ENCODE data around the gene TNXB. TPM values are rescaled to one million over a fixed set of nuclear protein-coding genes. Genes with fewer than 3 reads are reported as not detected.
"Not testable (repeated sequence)": the region's sequence is repeated elsewhere in the genome, so short reads cannot be mapped to it uniquely, and the experiment has no call there.

The TNXB gene
- total and polyA plus RNA-seq, 4 donors: 21.3 to 117 (median 78.3) TPM

DNA sequence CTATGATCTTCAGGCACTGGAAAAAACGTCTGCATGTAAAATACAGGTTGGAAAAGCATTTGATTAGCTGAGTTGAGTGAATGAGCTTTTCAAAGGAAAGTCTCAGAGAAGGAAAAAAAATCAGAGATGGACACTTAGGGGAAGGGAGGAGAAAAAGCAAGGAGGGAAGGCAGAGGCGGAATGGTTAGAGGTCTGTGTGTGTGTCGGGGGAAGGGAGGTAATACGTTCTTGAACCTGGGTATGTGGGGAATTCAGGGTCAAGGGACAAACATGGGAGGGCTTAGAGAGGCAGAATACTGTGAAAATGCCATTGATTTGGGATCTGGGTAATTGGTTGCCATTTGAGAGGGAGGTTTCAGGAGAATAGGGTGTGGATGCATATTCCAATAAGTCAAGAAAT, 37.5 kb upstream of the TNXB start:
- no peak for DNase-seq
- H3K27me3 ChIP-seq (ENCODE audit: control insufficient read depth in 3 of 3, insufficient read depth in 3 of 3, low read length in 2 of 3): peaks cover 0 to 57% (median 33%) of the 10 kb centered on the region in 3 donors
- 47 to 54% methylated on average over 4 of the region's 4 CpGs for WGBS, 2 donors
- peaks cover 0 to 2% (median 0%) of the 10 kb centered on the region in 4 donors for H3K9me3 ChIP-seq (ENCODE audit: control insufficient read depth in 4 of 4, insufficient read depth in 3 of 4, low read length in 3 of 4)
- TF ChIP-seq, protein P1, sequence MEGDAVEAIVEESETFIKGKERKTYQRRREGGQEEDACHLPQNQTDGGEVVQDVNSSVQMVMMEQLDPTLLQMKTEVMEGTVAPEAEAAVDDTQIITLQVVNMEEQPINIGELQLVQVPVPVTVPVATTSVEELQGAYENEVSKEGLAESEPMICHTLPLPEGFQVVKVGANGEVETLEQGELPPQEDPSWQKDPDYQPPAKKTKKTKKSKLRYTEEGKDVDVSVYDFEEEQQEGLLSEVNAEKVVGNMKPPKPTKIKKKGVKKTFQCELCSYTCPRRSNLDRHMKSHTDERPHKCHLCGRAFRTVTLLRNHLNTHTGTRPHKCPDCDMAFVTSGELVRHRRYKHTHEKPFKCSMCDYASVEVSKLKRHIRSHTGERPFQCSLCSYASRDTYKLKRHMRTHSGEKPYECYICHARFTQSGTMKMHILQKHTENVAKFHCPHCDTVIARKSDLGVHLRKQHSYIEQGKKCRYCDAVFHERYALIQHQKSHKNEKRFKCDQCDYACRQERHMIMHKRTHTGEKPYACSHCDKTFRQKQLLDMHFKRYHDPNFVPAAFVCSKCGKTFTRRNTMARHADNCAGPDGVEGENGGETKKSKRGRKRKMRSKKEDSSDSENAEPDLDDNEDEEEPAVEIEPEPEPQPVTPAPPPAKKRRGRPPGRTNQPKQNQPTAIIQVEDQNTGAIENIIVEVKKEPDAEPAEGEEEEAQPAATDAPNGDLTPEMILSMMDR (IDR thresholded peaks at IDR 0.05; ENCODE audit: control extremely low read depth, extremely low read depth): no peak
- H3K27ac ChIP-seq (ENCODE audit: low read depth in 1 of 2, low read length in 1 of 2): no peak overlapping the region
- no peaks in the 10 kb centered on the region for H3K36me3 ChIP-seq (ENCODE audit: control insufficient read depth in 4 of 4, insufficient read depth in 4 of 4, low read length in 4 of 4)
- H3K4me3 ChIP-seq: no peak overlapping the region
- no peak for ATAC-seq (ENCODE audit: insufficient read depth, low FRiP score)
- no peak overlapping the region for H3K9ac ChIP-seq (ENCODE audit: insufficient read depth in 1 of 2, low read length in 2 of 2)
- H3K4me1 ChIP-seq (ENCODE audit: control insufficient read depth in 5 of 5, insufficient read depth in 5 of 5, low read length in 5 of 5): peaks cover 0 to 12% (median 2%) of the 10 kb centered on the region in 5 donors

DNA sequence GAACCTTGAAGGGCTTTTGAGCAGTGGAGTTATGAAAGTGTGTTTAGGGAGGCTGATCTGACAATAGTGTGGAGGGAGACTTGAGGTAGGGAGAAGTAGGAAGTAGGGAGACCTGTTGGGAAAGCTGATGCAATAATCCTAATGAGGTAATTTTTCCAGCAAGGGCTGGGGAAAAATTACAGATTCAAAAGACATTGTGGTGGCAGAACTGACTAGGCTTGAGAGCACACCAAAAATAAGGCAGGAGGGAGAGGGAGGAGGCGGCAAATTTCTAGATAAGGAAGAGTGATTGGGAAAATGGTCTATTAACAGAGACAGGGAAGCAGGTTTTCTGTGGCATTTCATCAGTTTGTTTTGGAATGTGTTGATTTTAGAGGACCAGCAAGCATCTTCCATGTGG, 37.1 kb upstream of the TNXB start:
- TF ChIP-seq, protein P1 (IDR thresholded peaks at IDR 0.05; ENCODE audit: control extremely low read depth, extremely low read depth): no peak
- H3K4me3 ChIP-seq: no peak overlapping the region
- no peak overlapping the region for H3K27ac ChIP-seq (ENCODE audit: low read depth in 1 of 2, low read length in 1 of 2)
- no peak overlapping the region for H3K9ac ChIP-seq (ENCODE audit: insufficient read depth in 1 of 2, low read length in 2 of 2)
- H3K27me3 ChIP-seq (ENCODE audit: control insufficient read depth in 3 of 3, insufficient read depth in 3 of 3, low read length in 2 of 3): peaks cover 0 to 54% (median 31%) of the 10 kb centered on the region in 3 donors
- WGBS, 2 donors: 83 to 96% methylated on average over 1 of the region's 1 CpG
- peaks cover 0 to 12% (median 2%) of the 10 kb centered on the region in 5 donors for H3K4me1 ChIP-seq (ENCODE audit: control insufficient read depth in 5 of 5, insufficient read depth in 5 of 5, low read length in 5 of 5)
- peaks cover 0 to 2% (median 0%) of the 10 kb centered on the region in 4 donors for H3K9me3 ChIP-seq (ENCODE audit: control insufficient read depth in 4 of 4, insufficient read depth in 3 of 4, low read length in 3 of 4)
- H3K36me3 ChIP-seq (ENCODE audit: control insufficient read depth in 4 of 4, insufficient read depth in 4 of 4, low read length in 4 of 4): no peaks in the 10 kb centered on the region
- no peak for ATAC-seq (ENCODE audit: insufficient read depth, low FRiP score)
- DNase-seq: no peak

DNA sequence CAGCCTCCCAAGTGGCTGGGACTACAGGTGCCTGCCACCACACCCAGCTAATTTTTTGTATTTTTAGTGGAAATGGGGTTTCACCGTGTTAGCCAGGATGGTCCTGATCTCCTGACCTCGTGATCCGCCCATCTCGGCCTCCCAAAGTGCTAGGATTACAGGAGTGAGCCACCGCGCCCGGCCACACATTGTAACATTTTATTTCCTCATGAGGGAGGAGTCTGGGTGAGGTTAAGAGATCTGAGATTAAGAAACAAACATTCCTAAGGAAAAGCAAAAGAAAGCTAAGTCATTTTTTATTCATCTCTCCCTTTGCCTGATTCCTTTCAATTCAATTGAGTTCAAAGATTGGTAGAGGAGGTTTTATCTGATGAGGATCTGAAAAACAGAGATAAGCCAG, 35.1 kb upstream of the TNXB start:
- DNase-seq; H3K9ac ChIP-seq (ENCODE audit: insufficient read depth in 1 of 2, low read length in 2 of 2); H3K9me3 ChIP-seq (ENCODE audit: control insufficient read depth in 4 of 4, insufficient read depth in 3 of 4, low read length in 3 of 4); ATAC-seq (ENCODE audit: insufficient read depth, low FRiP score); H3K27ac ChIP-seq (ENCODE audit: low read depth in 1 of 2, low read length in 1 of 2); H3K36me3 ChIP-seq (ENCODE audit: control insufficient read depth in 4 of 4, insufficient read depth in 4 of 4, low read length in 4 of 4); H3K4me3 ChIP-seq: not testable (repeated sequence)
- WGBS, 2 donors: 70 to 71% methylated on average over 7 of the region's 7 CpGs
- H3K27me3 ChIP-seq (ENCODE audit: control insufficient read depth in 3 of 3, insufficient read depth in 3 of 3, low read length in 2 of 3): peaks cover 0 to 46% (median 23%) of the 10 kb centered on the region in 3 donors
- peaks cover 0 to 12% (median 0%) of the 10 kb centered on the region in 5 donors for H3K4me1 ChIP-seq (ENCODE audit: control insufficient read depth in 5 of 5, insufficient read depth in 5 of 5, low read length in 5 of 5)

- Histone ChIP-seq H3K27ac (ENCODE audit: low read depth in 1 of 2, low read length in 1 of 2) (no peak overlapping the region), H3K36me3 (ENCODE audit: control insufficient read depth in 4 of 4, insufficient read depth in 4 of 4, low read length in 4 of 4) (no peaks in the 10 kb centered on the region), H3K27me3 (ENCODE audit: control insufficient read depth in 3 of 3, insufficient read depth in 3 of 3, low read length in 2 of 3) (peaks cover 0 to 26% (median 5%) of the 10 kb centered on the region in 3 donors), H3K9ac (ENCODE audit: insufficient read depth in 1 of 2, low read length in 2 of 2) (no peak overlapping the region), H3K9me3 (ENCODE audit: control insufficient read depth in 4 of 4, insufficient read depth in 3 of 4, low read length in 3 of 4) (no peaks in the 10 kb centered on the region), H3K4me1 (ENCODE audit: control insufficient read depth in 5 of 5, insufficient read depth in 5 of 5, low read length in 5 of 5) (no peaks in the 10 kb centered on the region), H3K4me3 (no peak overlapping the region)
- TF ChIP-seq, protein P1 (IDR thresholded peaks at IDR 0.05; ENCODE audit: control extremely low read depth, extremely low read depth): no peak
- DNase-seq (no peak), ATAC-seq (ENCODE audit: insufficient read depth, low FRiP score) (no peak)
- WGBS, 2 donors: 65 to 74% methylated on average over 5 of the region's 5 CpGs
Measured at GRCh38 chr6:32140420-32141046, 31.4 kb upstream of the TNXB start.

Data from lung (tissue), 12 donors.